Activated CD8-positive, alpha-beta T cell treated with anti-CD3 and anti-CD28 coated beads for 36 hours (primary cell): ENCODE data around the gene STIMATE. TPM values are rescaled to one million over a fixed set of nuclear protein-coding genes. Genes with fewer than 3 reads are reported as not detected.

Experiments
- ATAC-seq: fragments of 200-7000 bp; cut with Tn5 transposase; one replicate; pipeline ENCODE4 v1.10.0; 2021; ENCODE audit warnings: mild to moderate bottlenecking, moderate library complexity
- CTCF ChIA-PET: fragments of 350-600 bp; sonication (Branson Sonifier 250); formaldehyde crosslinking; loops from one replicate; lab custom pipeline; 2021; ENCODE audit warnings: antibody characterized with exemption; lab: Charles Lee
- POLR2A ChIA-PET: fragments of 350-600 bp; sonication (Branson Sonifier 250); formaldehyde crosslinking; loops from one replicate; lab custom pipeline; 2021; ENCODE audit warnings: antibody characterized with exemption; lab: Charles Lee
- DNase-seq: peaks from one replicate; pipeline ENCODE4 v3.0.0-alpha.2; 2020
- H3K27ac Mint-ChIP-seq: one replicate; pipeline ENCODE4 v1.8.0; 2021; ENCODE audit warnings: mild to moderate bottlenecking, mixed read lengths
- H3K27me3 Mint-ChIP-seq: one replicate; pipeline ENCODE4 v1.8.0; 2021; ENCODE audit warnings: mixed read lengths
- H3K36me3 Mint-ChIP-seq: one replicate; pipeline ENCODE4 v1.8.0; 2021; ENCODE audit warnings: low read depth, mixed read lengths
- H3K4me1 Mint-ChIP-seq: one replicate; pipeline ENCODE4 v1.8.0; 2021; ENCODE audit warnings: low read depth, mixed read lengths
- H3K4me3 Mint-ChIP-seq: one replicate; pipeline ENCODE4 v1.8.0; 2021; ENCODE audit warnings: mild to moderate bottlenecking, moderate library complexity, mixed read lengths
- H3K9me3 Mint-ChIP-seq: one replicate; pipeline ENCODE4 v1.8.0; 2021; ENCODE audit warnings: mixed read lengths
- CTCF ChIP-seq: fragments of 200-600 bp; IDR thresholded peaks from one replicate; pipeline ENCODE4 v1.8.0; 2022; ENCODE audit warnings: antibody characterized with exemption, mild to moderate bottlenecking
- intact Hi-C: fragments of 100-400 bp; cut with micrococcal nuclease; formaldehyde crosslinking; loops from one replicate; pipeline ENCODE4 v1.10.0; 2022
- total RNA-seq, 2 experiments: library from RNA; stranded (reverse); gene quantifications; one replicate each; pipeline ENCODE4 v1.2.3, GENCODE V29; 2021

STIMATE gene
- total RNA-seq, 2 experiments from 2014 or later, result 17.3 to 18.3 TPM

- DNase-seq, result no peak
- no peak for ATAC-seq
- Mint-ChIP-seq H3K27me3 (no peaks in the 10 kb centered on the region), H3K27ac (no peak overlapping the region), H3K9me3 (no peaks in the 10 kb centered on the region), H3K4me1 (peaks cover 8% of the 10 kb centered on the region), H3K36me3 (peaks cover 30% of the 10 kb centered on the region), H3K4me3 (no peak overlapping the region)
- CTCF ChIA-PET, result no interaction called here
- POLR2A ChIA-PET, result interaction anchor here (0.6 kb wide), 1 partner anchor 206 kb away, joined by 3 read pairs; no protein-coding TSS in a partner anchor
- intact Hi-C loops, result no loop called here
- TF ChIP-seq CTCF, result no peak
Observed at GRCh38 chr3:52923963-52924362, 26.6 kb upstream of the STIMATE start.

- Mint-ChIP-seq H3K36me3 (peaks cover 29% of the 10 kb centered on the region), H3K4me3 (no peak overlapping the region)
- POLR2A ChIA-PET, result interaction anchor here (0.6 kb wide), 1 partner anchor 74 kb away, joined by 3 read pairs; no protein-coding TSS in a partner anchor
Observed at GRCh38 chr3:52920841-52921240, 23.5 kb upstream of the STIMATE start.

GRCh38 chr3:52917044-52917443 lies 19.7 kb upstream of the STIMATE start:
- ATAC-seq (no peak), DNase-seq (no peak)
- no peak overlapping the region for H3K4me3 Mint-ChIP-seq
- H3K27ac Mint-ChIP-seq, result no peak overlapping the region
- H3K36me3 Mint-ChIP-seq, result peaks cover 25% of the 10 kb centered on the region
- TF ChIP-seq CTCF, result no peak
- H3K27me3 Mint-ChIP-seq, result no peaks in the 10 kb centered on the region
- ChIA-PET CTCF (interaction anchor here (1.2 kb wide), 1 partner anchor 15 kb away, joined by 3 read pairs; no protein-coding TSS in a partner anchor), POLR2A (no interaction called here)
- H3K9me3 Mint-ChIP-seq, result no peaks in the 10 kb centered on the region
- intact Hi-C loops, result no loop called here
- H3K4me1 Mint-ChIP-seq, result peaks cover 2% of the 10 kb centered on the region

More at GRCh38 chr3:52920841-52921240, 23.5 kb upstream of the STIMATE start:
- Mint-ChIP-seq H3K27me3 (no peaks in the 10 kb centered on the region), H3K4me1 (peaks cover 6% of the 10 kb centered on the region), H3K27ac (no peak overlapping the region), H3K9me3 (no peaks in the 10 kb centered on the region)
- intact Hi-C loops, result no loop called here
- no peak for ATAC-seq
- CTCF ChIA-PET, result interaction anchor here (0.8 to 1.4 kb wide), 4 partner anchors 9 to 275 kb away, joined by 3 to 4 read pairs (median 3); no protein-coding TSS in a partner anchor
- DNase-seq, result no peak
- TF ChIP-seq CTCF, result no peak

- peaks cover 23% of the 10 kb centered on the region for H3K36me3 Mint-ChIP-seq
- ChIA-PET POLR2A (no interaction called here), CTCF (interaction anchor here (0.9 to 2.4 kb wide), 4 partner anchors 17 to 68 kb away, joined by 3 to 6 read pairs (median 4); no protein-coding TSS in a partner anchor)
- H3K27ac Mint-ChIP-seq, result no peak overlapping the region
- H3K4me3 Mint-ChIP-seq, result no peak overlapping the region
- no peaks in the 10 kb centered on the region for H3K27me3 Mint-ChIP-seq
- no peaks in the 10 kb centered on the region for H3K9me3 Mint-ChIP-seq
- peaks cover 3% of the 10 kb centered on the region for H3K4me1 Mint-ChIP-seq
- no peak for DNase-seq
- intact Hi-C loops, result no loop called here
- no peak for TF ChIP-seq CTCF
- ATAC-seq, result no peak
Observed at GRCh38 chr3:52915294-52915693, 17.9 kb upstream of the STIMATE start.

GRCh38 chr3:52912885-52913731 lies 15.8 kb upstream of the STIMATE start:
- DNase-seq, result no peak
- Mint-ChIP-seq H3K36me3 (peaks cover 15% of the 10 kb centered on the region), H3K27me3 (no peaks in the 10 kb centered on the region), H3K27ac (no peak overlapping the region), H3K9me3 (no peaks in the 10 kb centered on the region), H3K4me3 (no peak overlapping the region), H3K4me1 (peaks cover 3% of the 10 kb centered on the region)
- intact Hi-C loops, result no loop called here
- TF ChIP-seq CTCF, result no peak
- ChIA-PET CTCF (interaction anchor here (1.3 to 2.4 kb wide), 2 partner anchors 19 to 22 kb away, joined by 4 to 6 read pairs; no protein-coding TSS in a partner anchor), POLR2A (no interaction called here)
- no peak for ATAC-seq
